Activated gamma-delta T cell treated with anti-CD3 and anti-CD28 coated beads, Interleukin-2, amount 50 U/mL, for 16 hours (primary cell): ENCODE measurements around the gene SIAH3.

Source experiments
- DNase-seq: peaks from one replicate; pipeline ENCODE4 v3.0.0-alpha.2; 2020; ENCODE audit warnings: low read depth

The SIAH3 gene

DNA sequence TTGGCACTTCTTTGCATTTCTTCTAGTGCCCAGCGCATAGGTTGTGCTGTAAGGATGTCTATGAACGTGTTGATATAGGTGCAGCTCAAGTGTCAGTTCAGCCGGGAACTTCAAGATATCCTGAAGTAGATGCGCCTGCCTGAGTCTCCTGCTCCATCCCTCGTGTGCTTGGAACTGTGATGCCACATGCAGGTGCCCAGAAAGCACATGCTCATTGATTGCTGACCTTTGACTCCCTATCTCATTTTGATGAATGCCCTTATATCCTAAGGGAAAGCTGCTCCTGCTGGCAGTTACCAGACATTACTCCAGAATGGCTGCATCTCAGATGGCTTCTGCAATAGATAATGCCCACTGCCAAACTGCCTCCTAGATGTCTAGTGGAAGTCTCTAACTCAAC, 108.6 kb downstream of the SIAH3 start:
- DNase-seq, result no peak

DNA sequence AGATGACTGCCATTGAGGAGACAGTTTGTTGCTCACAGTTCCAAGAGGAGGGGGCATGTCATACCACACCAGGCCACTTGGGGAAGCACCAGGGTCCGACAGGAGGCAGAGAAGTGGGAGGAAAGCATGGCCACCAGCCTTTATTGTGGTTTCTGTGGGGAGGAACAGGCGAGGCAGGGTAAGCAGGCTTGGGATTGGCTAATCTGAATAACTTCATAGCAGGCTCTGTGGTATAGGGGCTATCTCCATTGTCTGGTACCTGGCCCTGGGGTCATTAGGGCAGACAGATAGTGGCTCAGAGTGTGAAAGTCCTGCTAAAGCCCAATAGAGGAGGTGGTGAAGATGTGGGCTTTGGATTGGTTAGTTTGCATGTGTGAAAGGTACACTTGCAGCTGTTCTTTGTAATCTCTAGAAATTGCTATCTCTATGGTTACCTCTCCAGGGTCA, 114.0 kb downstream of the SIAH3 start:
- DNase-seq, result no peak

DNA sequence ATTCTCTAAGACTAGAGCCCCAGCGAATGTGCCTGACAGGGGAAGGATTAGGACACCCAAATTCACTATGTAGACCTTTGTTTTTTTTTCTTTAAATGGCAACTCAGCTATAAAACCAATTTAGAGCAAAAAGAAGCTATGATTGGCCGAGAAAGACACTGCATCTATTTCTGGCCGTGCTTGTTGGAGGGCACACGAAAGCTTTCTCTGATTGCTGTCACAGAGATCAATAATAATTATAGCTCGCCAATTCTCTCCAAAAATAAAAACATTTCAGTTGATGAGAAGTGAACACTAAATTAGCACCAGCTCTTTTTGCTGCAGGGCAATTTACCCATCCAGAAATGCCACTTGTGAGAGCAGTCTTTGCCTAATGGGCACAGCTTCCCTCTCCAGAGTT, 118.2 kb downstream of the SIAH3 start:
- DNase-seq, result no peak

DNA sequence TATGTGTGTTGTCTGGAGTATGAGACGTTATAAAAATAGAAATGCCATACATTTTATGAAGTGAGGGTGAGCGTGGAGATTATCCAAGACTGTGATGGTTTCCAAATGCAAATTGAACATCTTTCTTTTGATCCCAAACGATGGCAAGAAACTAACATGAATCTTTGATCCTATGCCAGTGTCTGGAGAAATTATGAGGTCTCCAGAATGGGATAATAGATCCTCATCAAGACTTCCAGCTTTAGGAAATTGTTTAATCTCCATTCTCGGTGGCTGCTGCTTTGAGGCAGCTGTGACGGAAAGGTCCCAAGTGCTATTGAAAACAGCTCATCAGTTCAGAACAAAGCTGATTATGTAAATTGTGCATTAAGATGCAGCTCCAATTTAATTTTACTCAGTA, 118.6 kb downstream of the SIAH3 start:
- no peak for DNase-seq

DNA sequence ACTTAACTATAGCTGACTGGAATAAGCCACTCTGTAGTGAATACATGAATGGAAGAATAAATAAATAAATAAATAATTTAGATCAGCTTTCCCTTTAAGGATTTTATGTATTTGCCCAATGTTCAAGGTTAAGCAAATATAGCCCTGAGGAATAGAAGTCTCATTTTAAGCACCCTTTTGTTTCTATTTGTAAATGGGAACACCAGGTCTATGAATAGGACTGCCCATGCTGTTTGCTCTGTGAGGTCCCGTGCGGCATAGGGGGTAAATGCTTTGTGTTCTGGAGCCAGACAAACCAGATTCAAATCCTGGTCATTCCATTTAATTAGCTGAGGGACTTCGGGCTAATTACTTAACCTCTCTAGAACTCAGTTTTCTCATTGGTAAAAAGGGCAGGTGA, 120.1 kb downstream of the SIAH3 start:
- DNase-seq, result no peak

DNA sequence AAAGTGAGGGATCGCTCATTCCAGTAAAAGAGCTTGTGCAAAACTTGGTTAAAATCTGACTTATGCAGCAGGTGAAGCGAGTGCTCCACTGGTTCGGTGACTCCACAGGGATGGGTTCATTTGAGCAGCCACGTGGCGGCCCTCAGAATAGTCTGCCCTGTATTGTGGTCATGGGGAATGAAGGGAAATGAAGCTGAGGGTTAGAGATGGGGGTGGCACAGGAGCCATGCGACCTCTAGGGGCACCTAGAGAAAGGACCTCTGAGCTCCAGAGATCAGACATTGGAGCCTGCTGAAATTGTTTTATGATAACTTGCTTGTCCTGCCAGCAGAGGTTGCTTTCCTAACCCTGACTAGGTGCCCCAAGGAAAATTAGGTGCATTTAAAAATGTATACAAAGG, 122.8 kb downstream of the SIAH3 start:
- no peak for DNase-seq
